Measurements from ENCODE around the gene ADAMTS7.

Gene ADAMTS7

GRCh38 chr15:78716651-78717050 is 94.6 kb downstream of the ADAMTS7 start:
- DNase-seq: no peak

- no peak for DNase-seq
These were observed 95.3 kb downstream of the ADAMTS7 start for GRCh38 chr15:78715930-78716329.

- no peak for DNase-seq
These were observed 95.8 kb downstream of the ADAMTS7 start for GRCh38 chr15:78715434-78715833.

GRCh38 chr15:78714890-78715289 is 96.4 kb downstream of the ADAMTS7 start:
- no peak for DNase-seq

GRCh38 chr15:78712797-78713515 is 98.3 kb downstream of the ADAMTS7 start:
- no peak for DNase-seq

GRCh38 chr15:78711638-78712037 is 99.6 kb downstream of the ADAMTS7 start:
- no peak for DNase-seq

GRCh38 chr15:78709263-78709882 is 101.9 kb downstream of the ADAMTS7 start:
- peak; percentile 47 for DNase-seq

Measured in NCI-H2227 treated with DMSO at 0.1 percent for 48 hours (cell line).